MM.1S (cell line): Measurements from ENCODE around the gene RNF152.

Experiments used
- DNase-seq: peaks from one replicate; pipeline ENCODE4 v3.0.0-alpha.2; 2015
- H2AFZ ChIP-seq: fragments of 300-600 bp; sonication (generic); 2 replicates; pipeline ENCODE4 v1.6.0; 2016; ENCODE audit warnings: antibody characterized with exemption, low read length
- H3F3A ChIP-seq: fragments of 300-600 bp; sonication (generic); 2 replicates; pipeline ENCODE4 v1.6.1; 2016; ENCODE audit warnings: mild to moderate bottlenecking, antibody characterized with exemption, low read length, moderate library complexity, mixed read lengths; ENCODE audit not compliant: insufficient read depth
- H3K27ac ChIP-seq: fragments of 300-600 bp; sonication (generic); 2 replicates; pipeline ENCODE4 v1.5.1; 2016; ENCODE audit warnings: mild to moderate bottlenecking, low read length
- H3K27me3 ChIP-seq: fragments of 300-600 bp; sonication (generic); replicated peaks from 2 replicates; pipeline ENCODE4 v1.6.0; 2016; ENCODE audit warnings: low read length; ENCODE audit not compliant: insufficient read depth
- H3K36me3 ChIP-seq: fragments of 300-600 bp; sonication (generic); replicated peaks from 2 replicates; pipeline ENCODE4 v1.6.1; 2016; ENCODE audit warnings: mild to moderate bottlenecking, low read length, mixed read lengths; ENCODE audit not compliant: insufficient read depth
- H3K4me1 ChIP-seq: fragments of 300-600 bp; sonication (generic); 2 replicates; pipeline ENCODE4 v1.6.1; 2016; ENCODE audit warnings: low read length, mixed read lengths
- H3K4me2 ChIP-seq: fragments of 300-600 bp; sonication (generic); 2 replicates; pipeline ENCODE4 v1.6.0; 2016; ENCODE audit warnings: low read depth, low read length
- H3K4me3 ChIP-seq: fragments of 300-600 bp; sonication (generic); 2 replicates; pipeline ENCODE4 v1.5.1; 2016; ENCODE audit warnings: low read length, mixed read lengths
- H3K79me2 ChIP-seq: fragments of 300-600 bp; sonication (generic); 2 replicates; pipeline ENCODE4 v1.6.1; 2016; ENCODE audit warnings: mixed run types, low read length, mixed read lengths
- H3K9ac ChIP-seq: fragments of 300-600 bp; sonication (generic); 2 replicates; pipeline ENCODE4 v1.6.1; 2016; ENCODE audit warnings: low read length, mixed read lengths
- H3K9me2 ChIP-seq: fragments of 300-600 bp; sonication (generic); replicated peaks from 2 replicates; pipeline ENCODE4 v1.6.1; 2016; ENCODE audit warnings: mild to moderate bottlenecking, low read length, mixed read lengths; ENCODE audit not compliant: insufficient read depth
- H3K9me3 ChIP-seq: fragments of 300-600 bp; sonication (generic); replicated peaks from 2 replicates; pipeline ENCODE4 v1.6.1; 2016; ENCODE audit warnings: mild to moderate bottlenecking, low read length, mixed read lengths; ENCODE audit not compliant: insufficient read depth
- H4K20me1 ChIP-seq: fragments of 300-600 bp; sonication (generic); 2 replicates; pipeline ENCODE4 v1.6.1; 2016; ENCODE audit warnings: mild to moderate bottlenecking, low read length, moderate library complexity, mixed read lengths; ENCODE audit not compliant: insufficient read depth
- EZH2 ChIP-seq: fragments of 300-600 bp; sonication (generic); optimal IDR thresholded peaks from 2 replicates; pipeline ENCODE3; 2017; ENCODE audit warnings: low read depth, mild to moderate bottlenecking, antibody characterized with exemption, low read length, mixed read lengths
- EZH2phosphoT487 ChIP-seq: fragments of 300-600 bp; sonication (generic); IDR thresholded peaks from 2 replicates; pipeline ENCODE4 v1.6.1; 2018; ENCODE audit warnings: antibody characterized with exemption, low read length
- TF ChIP-seq, protein P1 (sequence below): fragments of 300-600 bp; sonication (generic); IDR thresholded peaks from 2 replicates; pipeline ENCODE4 v1.5.1; 2016; ENCODE audit warnings: antibody characterized with exemption, low read length, mixed read lengths

Gene RNF152

DNA sequence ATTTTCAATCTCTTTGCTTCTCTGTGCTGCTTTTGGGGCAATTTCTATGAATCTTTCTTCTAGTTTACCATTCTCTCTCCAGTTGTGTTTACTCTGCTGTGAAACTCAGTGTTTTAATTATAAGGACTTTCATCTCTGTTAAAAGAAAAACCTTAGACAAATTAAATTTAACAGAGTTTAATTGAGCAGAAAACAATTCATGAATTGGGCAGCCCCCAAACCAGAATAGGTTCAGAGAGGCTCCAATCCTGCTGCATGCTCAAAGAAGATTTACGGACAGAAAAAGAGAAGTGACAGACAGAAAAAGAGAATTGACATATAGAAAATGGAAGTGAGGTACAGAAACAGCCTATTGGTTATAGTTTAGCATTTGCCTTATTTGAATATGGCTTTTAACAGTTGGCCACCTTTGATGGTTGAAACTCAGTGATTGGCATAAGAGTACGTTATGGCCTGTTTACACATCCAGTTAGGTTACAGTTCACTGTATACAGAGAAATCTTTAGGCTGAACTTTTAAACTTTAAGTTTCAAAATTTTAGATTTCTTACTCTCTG is 120.4 kb downstream of the RNF152 start:
- no peaks in the 10 kb centered on the region for H3K4me1 ChIP-seq
- no peak overlapping the region for H3K27ac ChIP-seq
- no peaks in the 10 kb centered on the region for H3K36me3 ChIP-seq
- no peaks in the 10 kb centered on the region for H3K9me3 ChIP-seq
- no peaks in the 10 kb centered on the region for H3K9me2 ChIP-seq
- H3K9ac ChIP-seq = no peak overlapping the region
- H3K4me2 ChIP-seq = no peak overlapping the region
- H2AFZ ChIP-seq = no peak overlapping the region
- TF ChIP-seq EZH2phosphoT487 (no peak), EZH2 (no peak)
- TF ChIP-seq, protein P1, sequence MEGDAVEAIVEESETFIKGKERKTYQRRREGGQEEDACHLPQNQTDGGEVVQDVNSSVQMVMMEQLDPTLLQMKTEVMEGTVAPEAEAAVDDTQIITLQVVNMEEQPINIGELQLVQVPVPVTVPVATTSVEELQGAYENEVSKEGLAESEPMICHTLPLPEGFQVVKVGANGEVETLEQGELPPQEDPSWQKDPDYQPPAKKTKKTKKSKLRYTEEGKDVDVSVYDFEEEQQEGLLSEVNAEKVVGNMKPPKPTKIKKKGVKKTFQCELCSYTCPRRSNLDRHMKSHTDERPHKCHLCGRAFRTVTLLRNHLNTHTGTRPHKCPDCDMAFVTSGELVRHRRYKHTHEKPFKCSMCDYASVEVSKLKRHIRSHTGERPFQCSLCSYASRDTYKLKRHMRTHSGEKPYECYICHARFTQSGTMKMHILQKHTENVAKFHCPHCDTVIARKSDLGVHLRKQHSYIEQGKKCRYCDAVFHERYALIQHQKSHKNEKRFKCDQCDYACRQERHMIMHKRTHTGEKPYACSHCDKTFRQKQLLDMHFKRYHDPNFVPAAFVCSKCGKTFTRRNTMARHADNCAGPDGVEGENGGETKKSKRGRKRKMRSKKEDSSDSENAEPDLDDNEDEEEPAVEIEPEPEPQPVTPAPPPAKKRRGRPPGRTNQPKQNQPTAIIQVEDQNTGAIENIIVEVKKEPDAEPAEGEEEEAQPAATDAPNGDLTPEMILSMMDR = no peak
- no peak overlapping the region for H3K4me3 ChIP-seq
- no peaks in the 10 kb centered on the region for H3K27me3 ChIP-seq
- no peak for DNase-seq
- H4K20me1 ChIP-seq = no peaks in the 10 kb centered on the region
- no peaks in the 10 kb centered on the region for H3K79me2 ChIP-seq
- H3F3A ChIP-seq = no peaks in the 10 kb centered on the region

DNA sequence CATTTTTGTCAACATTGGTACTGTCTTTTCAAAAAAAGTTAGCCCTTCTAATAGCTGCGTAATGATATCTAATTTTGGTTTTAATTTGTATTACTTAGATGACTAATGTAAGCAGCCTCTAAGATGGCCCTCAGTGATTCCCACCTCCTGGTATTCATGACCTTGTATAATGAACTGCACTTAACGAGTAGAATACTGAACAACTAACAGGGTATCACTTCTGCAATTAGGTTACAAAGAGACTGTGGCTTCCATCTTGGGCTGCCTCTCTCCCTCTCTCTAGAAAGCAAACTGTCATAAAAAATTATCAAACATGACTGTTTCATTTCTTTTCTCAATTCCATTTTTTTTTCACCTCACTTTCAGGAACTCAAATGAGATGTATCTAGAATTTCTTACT is 120.9 kb downstream of the RNF152 start:
- no peak overlapping the region for H3K4me2 ChIP-seq
- H3K4me1 ChIP-seq = no peaks in the 10 kb centered on the region
- no peaks in the 10 kb centered on the region for H3F3A ChIP-seq
- H3K4me3 ChIP-seq = no peak overlapping the region
- no peaks in the 10 kb centered on the region for H3K27me3 ChIP-seq
- no peaks in the 10 kb centered on the region for H4K20me1 ChIP-seq
- H3K9me2 ChIP-seq = no peaks in the 10 kb centered on the region
- H3K79me2 ChIP-seq = no peaks in the 10 kb centered on the region
- no peak overlapping the region for H3K27ac ChIP-seq
- no peak for DNase-seq
- no peak for TF ChIP-seq EZH2phosphoT487
- no peak for TF ChIP-seq EZH2
- TF ChIP-seq, protein P1 = no peak
- H3K9ac ChIP-seq = no peak overlapping the region
- H2AFZ ChIP-seq = no peak overlapping the region
- no peaks in the 10 kb centered on the region for H3K36me3 ChIP-seq
- no peaks in the 10 kb centered on the region for H3K9me3 ChIP-seq

DNA sequence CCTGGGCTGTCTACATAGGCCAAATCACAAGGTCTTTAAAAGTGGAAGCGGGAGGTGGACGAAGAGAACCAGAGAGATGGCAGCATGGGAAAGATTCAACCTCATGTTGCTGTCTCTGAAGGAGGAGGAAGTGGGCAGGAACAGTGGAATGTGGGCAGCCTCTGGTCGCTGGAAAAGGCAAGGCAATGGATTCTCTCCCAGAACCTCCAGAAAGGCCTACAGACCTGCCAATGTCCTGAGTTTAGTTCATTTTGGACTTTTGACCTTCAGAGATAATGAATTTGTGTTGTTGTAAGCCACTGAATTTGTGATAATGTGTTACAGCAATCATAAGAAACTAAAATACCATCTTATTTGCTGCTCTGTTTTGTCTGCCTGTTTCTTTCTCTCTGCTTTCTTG is 122.5 kb downstream of the RNF152 start:
- H3K9me3 ChIP-seq = no peaks in the 10 kb centered on the region
- no peak overlapping the region for H3K27ac ChIP-seq
- H3K4me3 ChIP-seq = no peak overlapping the region
- H3K4me1 ChIP-seq = no peaks in the 10 kb centered on the region
- H4K20me1 ChIP-seq = no peaks in the 10 kb centered on the region
- no peak overlapping the region for H3K9ac ChIP-seq
- no peak overlapping the region for H2AFZ ChIP-seq
- TF ChIP-seq EZH2 = no peak
- no peak for TF ChIP-seq EZH2phosphoT487
- TF ChIP-seq, protein P1 = no peak
- no peaks in the 10 kb centered on the region for H3K36me3 ChIP-seq
- H3F3A ChIP-seq = no peaks in the 10 kb centered on the region
- no peak for DNase-seq
- no peaks in the 10 kb centered on the region for H3K9me2 ChIP-seq
- H3K4me2 ChIP-seq = no peak overlapping the region
- no peaks in the 10 kb centered on the region for H3K27me3 ChIP-seq
- H3K79me2 ChIP-seq = no peaks in the 10 kb centered on the region
